HCT116 (cell line): ENCODE results near the gene PHACTR1.

ENCODE experiments used
- CTCF ChIP-seq, 3 experiments: fragments of 200-600 bp in 1 of 3; sonication (generic) in 1 of 3; IDR thresholded peaks in 2 of 3; conservative IDR thresholded peaks in 1 of 3; 2 replicates each; pipeline ENCODE4 v1.5.1; 2012 to 2017; ENCODE audit warnings: low read depth in 2 of 3, low read length in 2 of 3, antibody characterized with exemption in 1 of 3, borderline replicate concordance in 1 of 3, control low read depth in 1 of 3, mild to moderate bottlenecking in 1 of 3, mixed read lengths in 1 of 3, mixed run types in 1 of 3, moderate library complexity in 1 of 3; ENCODE audit not compliant: insufficient read depth in 1 of 3
- POLR2A ChIP-seq: IDR thresholded peaks from 2 replicates; pipeline ENCODE4 v1.7.0; 2011; ENCODE audit warnings: borderline replicate concordance; ENCODE audit not compliant: insufficient read depth, insufficient read length; ENCODE audit errors: extremely low read depth
- TCF7L2 ChIP-seq: IDR thresholded peaks from 2 replicates; pipeline ENCODE4 v1.7.0; 2011; ENCODE audit warnings: borderline replicate concordance, inconsistent platforms; ENCODE audit not compliant: insufficient read depth, insufficient read length; ENCODE audit errors: extremely low read depth

DNA sequence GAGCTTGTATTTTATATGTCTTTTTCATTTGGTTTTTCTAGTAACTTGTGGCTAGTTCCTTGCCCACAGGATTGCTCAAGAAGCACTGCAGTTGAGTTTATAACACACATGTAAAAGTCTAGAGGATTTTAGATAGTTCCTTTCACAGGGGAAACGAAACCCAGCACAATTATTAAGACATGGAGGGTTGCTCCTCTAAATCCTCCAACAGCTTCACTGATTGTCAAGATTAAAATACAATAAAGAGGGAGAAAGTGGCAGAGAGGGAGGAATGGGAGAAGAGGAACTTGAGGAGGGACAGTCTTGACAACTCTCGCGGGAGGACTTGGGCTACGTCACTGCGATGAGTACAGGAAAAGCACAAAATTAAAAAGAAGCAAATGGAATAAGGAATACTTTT lies 621.5 kb downstream of the PHACTR1 start:
- TF ChIP-seq CTCF (IDR thresholded peaks at IDR 0.05 in 2 of 3, conservative IDR thresholded peaks at IDR 0.05 in 1 of 3; ENCODE audit: borderline replicate concordance in 1 of 3, insufficient read depth in 1 of 3, low read depth in 2 of 3, low read length in 2 of 3) (no peak), TCF7L2 (no peak), POLR2A (no peak)
